Measurements from ENCODE around the gene C4orf50. TPM values are rescaled to one million over a fixed set of nuclear protein-coding genes. Genes with fewer than 3 reads are reported as not detected.

The C4orf50 gene
- total and polyA plus RNA-seq, 2 donors (not counting 1 experiment from before 2014, with no cell fraction given) = 0.02 TPM; not detected in 1

- POLR2A ChIA-PET = no interaction called here
- Mint-ChIP-seq H3K27me3 (peaks cover 30% of the 10 kb centered on the region), H3K4me3 (no peak overlapping the region), H3K27ac (no peak overlapping the region), H3K9me3 (ENCODE audit: insufficient read depth) (no peaks in the 10 kb centered on the region), H3K4me1 (no peaks in the 10 kb centered on the region)
- 93% methylated on average over 12 of the region's 12 CpGs for WGBS (ENCODE audit: insufficient coverage)
- Histone ChIP-seq H3K36me3 (replicated peaks in 1 of 2; ENCODE audit: control extremely low read depth in 1 of 2, control insufficient read depth in 1 of 2, extremely low read depth in 1 of 2, insufficient read depth in 2 of 2, low read length in 1 of 2) (no peaks in the 10 kb centered on the region), H3K27ac (ENCODE audit: low read length in 2 of 2) (no peak overlapping the region), H4K20me1 (ENCODE audit: control insufficient read depth, insufficient read depth, low read length, poor library complexity, severe bottlenecking) (no peaks in the 10 kb centered on the region), H3K4me3 (ENCODE audit: control extremely low read depth in 1 of 5, extremely low read depth in 1 of 5, insufficient read depth in 1 of 5, low read depth in 2 of 5, low read length in 4 of 5) (no peak overlapping the region), H3K9me3 (ENCODE audit: control extremely low read depth in 1 of 3, control insufficient read depth in 2 of 3, insufficient read depth in 1 of 3, low read length in 2 of 3) (no peaks in the 10 kb centered on the region), H3K9ac (ENCODE audit: low read length) (no peak overlapping the region), H3K4me2 (replicated peaks; ENCODE audit: low read depth, low read length, poor library complexity, severe bottlenecking) (no peak overlapping the region), H3K27me3 (replicated peaks in 1 of 4; ENCODE audit: control extremely low read depth in 1 of 4, control insufficient read depth in 3 of 4, insufficient read depth in 4 of 4, low read length in 3 of 4) (peaks cover 0 to 4% (median 0%) of the 10 kb centered on the region in 4 experiments), H3K79me2 (ENCODE audit: control insufficient read depth, insufficient read depth, low read length) (no peaks in the 10 kb centered on the region), H2AFZ (ENCODE audit: insufficient read depth, low read depth, low read length, poor library complexity, severe bottlenecking) (no peak overlapping the region), H3K4me1 (ENCODE audit: control insufficient read depth in 2 of 2, insufficient read depth in 2 of 2, low read length in 2 of 2) (no peaks in the 10 kb centered on the region)
- CTCF ChIA-PET = no interaction called here
- TF ChIP-seq EZH2 (IDR thresholded peaks at IDR 0.05; ENCODE audit: borderline replicate concordance, insufficient read depth, low read depth, low read length, poor library complexity, severe bottlenecking) (no peak), CTCF (IDR thresholded peaks at IDR 0.05) (no peak)
- intact Hi-C loops (cut with micrococcal nuclease) = no loop called here
- ATAC-seq (ENCODE audit: low read depth) = no peak
- no peak for DNase-seq
These were observed 4.7 kb downstream of the C4orf50 start for GRCh38 chr4:6013564-6013963.

- WGBS (ENCODE audit: insufficient coverage) = 73% methylated on average over 3 of the region's 5 CpGs
- intact Hi-C loops (cut with micrococcal nuclease) = no loop called here
These were observed 6.0 kb downstream of the C4orf50 start for GRCh38 chr4:6012200-6012599.

More at GRCh38 chr4:6012200-6012599, 6.0 kb downstream of the C4orf50 start:
- ChIA-PET CTCF (no interaction called here), POLR2A (no interaction called here)
- DNase-seq (no peak), ATAC-seq (ENCODE audit: low read depth) (no peak)
- no peak overlapping the region for H3K4me3 ChIP-seq (ENCODE audit: control extremely low read depth in 1 of 5, extremely low read depth in 1 of 5, insufficient read depth in 1 of 5, low read depth in 2 of 5, low read length in 4 of 5)
- H3K4me2 ChIP-seq (replicated peaks; ENCODE audit: low read depth, low read length, poor library complexity, severe bottlenecking) = no peak overlapping the region
- H3K27ac Mint-ChIP-seq = no peak overlapping the region
- H3K4me1 ChIP-seq (ENCODE audit: control insufficient read depth in 2 of 2, insufficient read depth in 2 of 2, low read length in 2 of 2) = no peaks in the 10 kb centered on the region
- TF ChIP-seq CTCF (IDR thresholded peaks at IDR 0.05) = no peak
- no peak for TF ChIP-seq EZH2 (IDR thresholded peaks at IDR 0.05; ENCODE audit: borderline replicate concordance, insufficient read depth, low read depth, low read length, poor library complexity, severe bottlenecking)
- H3K27me3 Mint-ChIP-seq = peaks cover 33% of the 10 kb centered on the region
- no peaks in the 10 kb centered on the region for H4K20me1 ChIP-seq (ENCODE audit: control insufficient read depth, insufficient read depth, low read length, poor library complexity, severe bottlenecking)
- no peaks in the 10 kb centered on the region for H3K9me3 ChIP-seq (ENCODE audit: control extremely low read depth in 1 of 3, control insufficient read depth in 2 of 3, insufficient read depth in 1 of 3, low read length in 2 of 3)
- no peak overlapping the region for H2AFZ ChIP-seq (ENCODE audit: insufficient read depth, low read depth, low read length, poor library complexity, severe bottlenecking)
- H3K79me2 ChIP-seq (ENCODE audit: control insufficient read depth, insufficient read depth, low read length) = no peaks in the 10 kb centered on the region
- H3K36me3 ChIP-seq (replicated peaks in 1 of 2; ENCODE audit: control extremely low read depth in 1 of 2, control insufficient read depth in 1 of 2, extremely low read depth in 1 of 2, insufficient read depth in 2 of 2, low read length in 1 of 2) = no peaks in the 10 kb centered on the region
- H3K9me3 Mint-ChIP-seq (ENCODE audit: insufficient read depth) = no peaks in the 10 kb centered on the region
- H3K27me3 ChIP-seq (replicated peaks in 1 of 4; ENCODE audit: control extremely low read depth in 1 of 4, control insufficient read depth in 3 of 4, insufficient read depth in 4 of 4, low read length in 3 of 4) = peaks cover 0 to 4% (median 0%) of the 10 kb centered on the region in 4 experiments
- H3K4me3 Mint-ChIP-seq = no peak overlapping the region
- no peak overlapping the region for H3K9ac ChIP-seq (ENCODE audit: low read length)
- H3K4me1 Mint-ChIP-seq = no peaks in the 10 kb centered on the region
- no peak overlapping the region for H3K27ac ChIP-seq (ENCODE audit: low read length in 2 of 2)
